Esophagus squamous epithelium (tissue), 5 donors: Measurements from ENCODE around the gene EVL. TPM values are rescaled to one million over a fixed set of nuclear protein-coding genes. Genes with fewer than 3 reads are reported as not detected.

ENCODE experiments used
- DNase-seq: peaks from one replicate; lab custom pipeline; 2025; lab: John Stamatoyannopoulos, UW
- H3K27ac ChIP-seq, 4 donors: fragments of 200-600 bp; sonication (generic); one replicate each; pipeline ENCODE4 v1.5.1; 2016 to 2019; ENCODE audit warnings: mild to moderate bottlenecking in 1 of 4
- H3K27me3 ChIP-seq, 4 donors: fragments of 200-600 bp; sonication (generic); 1 replicate in 3 of 4; 2 replicates in 1 of 4; pipeline versions ENCODE4 v1.5.1 to v1.6.0; 2017 to 2021; ENCODE audit warnings: antibody characterized with exemption in 1 of 4
- H3K36me3 ChIP-seq, 3 donors: fragments of 200-600 bp; sonication (generic); one replicate each; pipeline ENCODE4 v1.5.1; 2016 to 2019
- H3K4me1 ChIP-seq, 3 donors: fragments of 200-600 bp; sonication (generic); one replicate each; pipeline ENCODE4 v1.5.1; 2017 to 2019
- H3K4me3 ChIP-seq, 4 donors: fragments of 200-600 bp; sonication (generic); 1 replicate in 3 of 4; 2 replicates in 1 of 4; pipeline ENCODE4 v1.5.1; 2016 to 2019; ENCODE audit warnings: mild to moderate bottlenecking in 2 of 4, moderate library complexity in 1 of 4
- H3K9me3 ChIP-seq, 3 donors: fragments of 200-600 bp; sonication (generic); one replicate each; pipeline ENCODE4 v1.5.1; 2016 to 2019
- POLR2A ChIP-seq, 4 donors: fragments of 450-650 bp; IDR thresholded peaks; one replicate each; pipeline ENCODE4 v1.6.1; 2017; ENCODE audit warnings: antibody characterized with exemption in 4 of 4, mild to moderate bottlenecking in 4 of 4, moderate library complexity in 3 of 4
- WGBS, 2 donors: methylation state at CpG; one replicate each; pipeline ENCODE4 v1.1.5; 2018; 5-methylcytosine and 5-hydroxymethylcytosine counted together
- intact Hi-C: fragments of 100-400 bp; cut with DNase I; formaldehyde crosslinking; loops from one replicate; pipeline ENCODE4 v1.15.0; 2022
- total RNA-seq, 4 donors: library from RNA; depleted of rRNA; stranded (reverse); fragments of >200 nt; gene quantifications; one replicate each; pipeline ENCODE4 v1.1.0, GENCODE V29; 2016
- TF ChIP-seq, protein P1 (sequence below), 6 experiments: fragments of 450-650 bp in 4 of 6; fragments of 200-600 bp in 2 of 6; sonication (generic) in 2 of 6; IDR thresholded peaks; one replicate each; pipeline ENCODE4 v1.5.1; 2016 to 2019; ENCODE audit warnings: antibody characterized with exemption in 6 of 6, mild to moderate bottlenecking in 4 of 6, moderate library complexity in 4 of 6
- donor health status: DM: yes; HTN: yes; CAD: no.

The EVL gene
- total RNA-seq, 4 donors from 2014 or later = 20.0 to 61.2 (median 25.8) TPM

GRCh38 chr14:100165831-100166440, 100.7 kb downstream of the EVL start:
- Histone ChIP-seq H3K9me3 (no peaks in the 10 kb centered on the region), H3K36me3 (no peaks in the 10 kb centered on the region), H3K27ac (peak overlapping the region in 3 of 4 donors; percentile 51 to 58 (median 53)), H3K27me3 (peaks cover 0 to 15% (median 0%) of the 10 kb centered on the region in 4 donors), H3K4me3 (peak overlapping the region; percentile 14 to 48 (median 40)), H3K4me1 (peaks cover 4 to 37% (median 17%) of the 10 kb centered on the region in 3 donors)
- intact Hi-C loops = no loop called here
- no peak for TF ChIP-seq POLR2A (IDR thresholded peaks at IDR 0.05)
- TF ChIP-seq, protein P1, sequence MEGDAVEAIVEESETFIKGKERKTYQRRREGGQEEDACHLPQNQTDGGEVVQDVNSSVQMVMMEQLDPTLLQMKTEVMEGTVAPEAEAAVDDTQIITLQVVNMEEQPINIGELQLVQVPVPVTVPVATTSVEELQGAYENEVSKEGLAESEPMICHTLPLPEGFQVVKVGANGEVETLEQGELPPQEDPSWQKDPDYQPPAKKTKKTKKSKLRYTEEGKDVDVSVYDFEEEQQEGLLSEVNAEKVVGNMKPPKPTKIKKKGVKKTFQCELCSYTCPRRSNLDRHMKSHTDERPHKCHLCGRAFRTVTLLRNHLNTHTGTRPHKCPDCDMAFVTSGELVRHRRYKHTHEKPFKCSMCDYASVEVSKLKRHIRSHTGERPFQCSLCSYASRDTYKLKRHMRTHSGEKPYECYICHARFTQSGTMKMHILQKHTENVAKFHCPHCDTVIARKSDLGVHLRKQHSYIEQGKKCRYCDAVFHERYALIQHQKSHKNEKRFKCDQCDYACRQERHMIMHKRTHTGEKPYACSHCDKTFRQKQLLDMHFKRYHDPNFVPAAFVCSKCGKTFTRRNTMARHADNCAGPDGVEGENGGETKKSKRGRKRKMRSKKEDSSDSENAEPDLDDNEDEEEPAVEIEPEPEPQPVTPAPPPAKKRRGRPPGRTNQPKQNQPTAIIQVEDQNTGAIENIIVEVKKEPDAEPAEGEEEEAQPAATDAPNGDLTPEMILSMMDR (IDR thresholded peaks at IDR 0.05) = no peak
- DNase-seq = no peak
- WGBS, 2 donors = no CpG with 5 or more reads among the region's 16 CpGs

- Histone ChIP-seq H3K4me3 (no peak overlapping the region), H3K36me3 (no peaks in the 10 kb centered on the region), H3K27me3 (peaks cover 0 to 10% (median 0%) of the 10 kb centered on the region in 4 donors), H3K4me1 (peaks cover 4 to 27% (median 17%) of the 10 kb centered on the region in 3 donors), H3K9me3 (no peaks in the 10 kb centered on the region), H3K27ac (no peak overlapping the region)
- intact Hi-C loops = no loop called here
- no peak for DNase-seq
- WGBS, 2 donors = 30 to 50% methylated on average over 1 of the region's 1 CpG
- TF ChIP-seq, protein P1 (IDR thresholded peaks at IDR 0.05) = no peak
- TF ChIP-seq POLR2A (IDR thresholded peaks at IDR 0.05) = no peak
Measured at GRCh38 chr14:100168506-100168905, 103.3 kb downstream of the EVL start.

DNA sequence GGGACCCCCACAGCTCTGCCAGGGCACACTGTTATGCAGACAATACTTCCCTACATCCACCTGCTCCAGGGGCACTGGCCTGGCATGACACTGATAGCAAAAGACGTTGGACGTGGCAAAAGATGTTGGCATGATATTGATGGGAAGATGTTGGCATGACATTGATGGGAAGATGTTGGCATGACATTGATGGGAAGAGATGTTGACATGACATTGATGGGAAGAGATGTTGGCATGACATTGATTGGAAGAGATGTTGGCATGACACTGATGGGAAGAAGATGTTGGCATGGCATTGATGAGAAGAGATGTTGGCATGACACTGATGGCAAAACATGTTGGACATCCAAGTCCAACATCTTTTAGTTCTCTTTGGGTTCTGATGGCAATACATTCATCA, 105.7 kb downstream of the EVL start:
- Histone ChIP-seq H3K9me3 (no peaks in the 10 kb centered on the region), H3K27ac (no peak overlapping the region), H3K27me3 (peaks cover 0 to 10% (median 0%) of the 10 kb centered on the region in 4 donors), H3K4me3 (no peak overlapping the region), H3K4me1 (peaks cover 0 to 13% (median 9%) of the 10 kb centered on the region in 3 donors), H3K36me3 (no peaks in the 10 kb centered on the region)
- no peak for DNase-seq
- TF ChIP-seq POLR2A (IDR thresholded peaks at IDR 0.05) = no peak
- TF ChIP-seq, protein P1 (IDR thresholded peaks at IDR 0.05) = no peak
- 96 to 100% methylated on average over 2 of the region's 2 CpGs for WGBS, 2 donors
- intact Hi-C loops = no loop called here

- intact Hi-C loops = no loop called here
- Histone ChIP-seq H3K9me3 (no peaks in the 10 kb centered on the region), H3K27ac (no peak overlapping the region), H3K27me3 (no peaks in the 10 kb centered on the region), H3K4me3 (no peak overlapping the region), H3K36me3 (no peaks in the 10 kb centered on the region), H3K4me1 (peaks cover 0 to 4% (median 0%) of the 10 kb centered on the region in 3 donors)
- no peak for DNase-seq
- TF ChIP-seq, protein P1 (IDR thresholded peaks at IDR 0.05) = no peak
- no peak for TF ChIP-seq POLR2A (IDR thresholded peaks at IDR 0.05)
- WGBS, 2 donors = 84 to 87% methylated on average over 5 of the region's 5 CpGs
Measured at GRCh38 chr14:100172811-100173210, 107.6 kb downstream of the EVL start.

GRCh38 chr14:100173353-100173752, 108.1 kb downstream of the EVL start:
- peaks cover 0 to 4% (median 0%) of the 10 kb centered on the region in 3 donors for H3K4me1 ChIP-seq
- no peak for DNase-seq
- 74 to 75% methylated on average over 5 to 7 of the region's 7 CpGs for WGBS, 2 donors
- no peaks in the 10 kb centered on the region for H3K27me3 ChIP-seq
- no peak overlapping the region for H3K27ac ChIP-seq
- intact Hi-C loops = no loop called here
- TF ChIP-seq POLR2A (IDR thresholded peaks at IDR 0.05) = no peak
- TF ChIP-seq, protein P1 (IDR thresholded peaks at IDR 0.05) = no peak
- H3K4me3 ChIP-seq = no peak overlapping the region
- no peaks in the 10 kb centered on the region for H3K9me3 ChIP-seq
- H3K36me3 ChIP-seq = no peaks in the 10 kb centered on the region
